ENCODE data around the gene DDX42. TPM values are rescaled to one million over a fixed set of nuclear protein-coding genes. Genes with fewer than 3 reads are reported as not detected.

Gene DDX42
- total RNA-seq, 6 donors from 2014 or later, result 76.8 to 345 (median 87.6) TPM

GRCh38 chr17:63766754-63767153, 7.2 kb upstream of the DDX42 start:
- TF ChIP-seq CTCF (IDR thresholded peaks at IDR 0.05) (no peak), POLR2A (IDR thresholded peaks at IDR 0.05) (no peak), EP300 (IDR thresholded peaks at IDR 0.05) (no peak), POLR2AphosphoS5 (IDR thresholded peaks at IDR 0.05) (no peak)
- no peak overlapping the region for H3K27ac ChIP-seq
- peaks cover 13 to 49% (median 22%) of the 10 kb centered on the region in 4 donors for H3K36me3 ChIP-seq
- H3K4me3 ChIP-seq, result no peak overlapping the region
- H3K27me3 ChIP-seq, result no peaks in the 10 kb centered on the region
- H3K9me3 ChIP-seq, result no peaks in the 10 kb centered on the region
- peaks cover 19 to 40% (median 24%) of the 10 kb centered on the region in 4 donors for H3K4me1 ChIP-seq
- DNase-seq, result no peak
- ATAC-seq (ENCODE audit: low FRiP score in 2 of 2), result no peak

- TF ChIP-seq POLR2A (IDR thresholded peaks at IDR 0.05) (no peak), POLR2AphosphoS5 (IDR thresholded peaks at IDR 0.05) (no peak), EP300 (IDR thresholded peaks at IDR 0.05) (no peak), CTCF (IDR thresholded peaks at IDR 0.05) (no peak)
- Histone ChIP-seq H3K27me3 (no peaks in the 10 kb centered on the region), H3K27ac (peak overlapping the region in 1 of 4 donors; percentile 8), H3K4me1 (peaks cover 21 to 47% (median 29%) of the 10 kb centered on the region in 4 donors), H3K36me3 (peaks cover 5 to 32% (median 12%) of the 10 kb centered on the region in 4 donors), H3K4me3 (no peak overlapping the region), H3K9me3 (no peaks in the 10 kb centered on the region)
- ATAC-seq (ENCODE audit: low FRiP score in 2 of 2) (no peak), DNase-seq (no peak)
- WGBS, 2 donors, result 93 to 94% methylated on average over 7 of the region's 7 CpGs
Measured at GRCh38 chr17:63768433-63768832, 5.5 kb upstream of the DDX42 start.

- 4 to 5% methylated on average over 7 of the region's 7 CpGs for WGBS, 2 donors
- Histone ChIP-seq H3K27me3 (no peaks in the 10 kb centered on the region), H3K9me3 (no peaks in the 10 kb centered on the region), H3K4me1 (peaks cover 35 to 65% (median 39%) of the 10 kb centered on the region in 4 donors), H3K36me3 (peaks cover 0 to 6% (median 2%) of the 10 kb centered on the region in 4 donors), H3K4me3 (peak overlapping the region; percentile 48 to 98 (median 78)), H3K27ac (peak overlapping the region; percentile 96 to 99 (median 97))
- TF ChIP-seq EP300 (IDR thresholded peaks at IDR 0.05) (no peak), POLR2AphosphoS5 (IDR thresholded peaks at IDR 0.05) (no peak), POLR2A (IDR thresholded peaks at IDR 0.05) (no peak), CTCF (IDR thresholded peaks at IDR 0.05) (no peak)
- no peak for ATAC-seq (ENCODE audit: low FRiP score in 2 of 2)
- DNase-seq, result no peak
Measured at GRCh38 chr17:63772801-63773271, 1.1 kb upstream of the DDX42 start.

GRCh38 chr17:63773272-63774140, 464 bp upstream of the DDX42 start, which contains the start of gene CCDC47:
Gene CCDC47, minus strand, starts transcription at chr17:63773597. Its CDS starts 7,422 bp downstream, at chr17:63766175.
- DNase-seq (peak; percentile 99), ATAC-seq (ENCODE audit: low FRiP score in 2 of 2) (peak; percentile 96 to 98)
- peaks cover 0 to 9% (median 4%) of the 10 kb centered on the region in 4 donors for H3K36me3 ChIP-seq
- WGBS, 2 donors, result 0 to 1% methylated on average over 44 to 50 of the region's 74 CpGs
- H3K27ac ChIP-seq, result peak within 1 kb of the TSS; percentile 96 to 99 (median 97)
- TF ChIP-seq POLR2AphosphoS5 (IDR thresholded peaks at IDR 0.05) (peak; percentile 97 to 99), POLR2A (IDR thresholded peaks at IDR 0.05) (peak in 3 of 4 donors; percentile 94 to 99 (median 96)), CTCF (IDR thresholded peaks at IDR 0.05) (no peak), EP300 (IDR thresholded peaks at IDR 0.05) (peak in 2 of 4 donors; percentile 43 to 47)
- no peaks in the 10 kb centered on the region for H3K27me3 ChIP-seq
- peak within 1 kb of the TSS; percentile 78 to 98 (median 80) for H3K4me3 ChIP-seq
- no peaks in the 10 kb centered on the region for H3K9me3 ChIP-seq
- peaks cover 35 to 65% (median 43%) of the 10 kb centered on the region in 4 donors for H3K4me1 ChIP-seq

All from upper lobe of left lung (tissue), 6 donors.